ENCODE results near the gene OCSTAMP. TPM values are rescaled to one million over a fixed set of nuclear protein-coding genes. Genes with fewer than 3 reads are reported as not detected.
A peak's percentile ranks its signal among the peaks of the same experiment; 100 is the strongest.

OCSTAMP gene
- total RNA-seq, 2 donors from 2014 or later, result 0.19 TPM; not detected in 1

- H3K9me3 Mint-ChIP-seq, result no peaks in the 10 kb centered on the region
- DNase-seq (ENCODE audit: low spot score in 2 of 2) (no peak), ATAC-seq (no peak)
- H3K27ac Mint-ChIP-seq, result no peak overlapping the region
- H3K36me3 Mint-ChIP-seq, result no peaks in the 10 kb centered on the region
Observed at GRCh38 chr20:46562009-46562372, 11.5 kb upstream of the OCSTAMP start.

- no peaks in the 10 kb centered on the region for H3K9me3 Mint-ChIP-seq
- ATAC-seq (no peak), DNase-seq (ENCODE audit: low spot score in 2 of 2) (no peak)
- no peaks in the 10 kb centered on the region for H3K36me3 Mint-ChIP-seq
- H3K27ac Mint-ChIP-seq, result no peak overlapping the region
Observed at GRCh38 chr20:46559685-46560440, 9.4 kb upstream of the OCSTAMP start.

GRCh38 chr20:46559001-46559400, 8.5 kb upstream of the OCSTAMP start:
- Mint-ChIP-seq H3K36me3 (no peaks in the 10 kb centered on the region), H3K9me3 (no peaks in the 10 kb centered on the region), H3K27ac (no peak overlapping the region)
- ATAC-seq (no peak), DNase-seq (ENCODE audit: low spot score in 2 of 2) (peak in 1 of 2 donors; percentile 21)

- H3K36me3 Mint-ChIP-seq, result no peaks in the 10 kb centered on the region
- no peaks in the 10 kb centered on the region for H3K9me3 Mint-ChIP-seq
- peak overlapping the region; percentile 33 to 52 for H3K27ac Mint-ChIP-seq
- peak; percentile 95 to 97 for ATAC-seq
- DNase-seq (ENCODE audit: low spot score in 2 of 2), result peak; percentile 29 to 61
Observed at GRCh38 chr20:46558511-46558959, 8.1 kb upstream of the OCSTAMP start.

- Mint-ChIP-seq H3K27ac (no peak overlapping the region), H3K9me3 (no peaks in the 10 kb centered on the region), H3K36me3 (no peaks in the 10 kb centered on the region)
- ATAC-seq, result no peak
- DNase-seq (ENCODE audit: low spot score in 2 of 2), result peak in 1 of 2 donors; percentile 33
Observed at GRCh38 chr20:46557231-46557956, 6.9 kb upstream of the OCSTAMP start.

GRCh38 chr20:46555370-46555956, 5.0 kb upstream of the OCSTAMP start:
- DNase-seq (ENCODE audit: low spot score in 2 of 2), result peak in 1 of 2 donors; percentile 14
- Mint-ChIP-seq H3K9me3 (no peaks in the 10 kb centered on the region), H3K36me3 (no peaks in the 10 kb centered on the region), H3K27ac (no peak overlapping the region)
- ATAC-seq, result no peak

GRCh38 chr20:46554828-46555227, 4.4 kb upstream of the OCSTAMP start:
- H3K36me3 Mint-ChIP-seq, result no peaks in the 10 kb centered on the region
- no peaks in the 10 kb centered on the region for H3K9me3 Mint-ChIP-seq
- DNase-seq (ENCODE audit: low spot score in 2 of 2) (peak in 1 of 2 donors; percentile 4), ATAC-seq (no peak)
- no peak overlapping the region for H3K27ac Mint-ChIP-seq

GRCh38 chr20:46553926-46554325, 3.5 kb upstream of the OCSTAMP start:
- no peak for ATAC-seq
- peak in 1 of 2 donors; percentile 9 for DNase-seq (ENCODE audit: low spot score in 2 of 2)
- Mint-ChIP-seq H3K9me3 (no peaks in the 10 kb centered on the region), H3K27ac (no peak overlapping the region), H3K36me3 (no peaks in the 10 kb centered on the region)

- peak; percentile 90 to 93 for ATAC-seq
- H3K36me3 Mint-ChIP-seq, result no peaks in the 10 kb centered on the region
- peak overlapping the region in 1 of 2 donors; percentile 73 for H3K27ac Mint-ChIP-seq
- peak; percentile 40 to 55 for DNase-seq (ENCODE audit: low spot score in 2 of 2)
- H3K9me3 Mint-ChIP-seq, result no peaks in the 10 kb centered on the region
Observed at GRCh38 chr20:46552460-46553420, 2.3 kb upstream of the OCSTAMP start.

- no peaks in the 10 kb centered on the region for H3K9me3 Mint-ChIP-seq
- H3K27ac Mint-ChIP-seq, result no peak overlapping the region
- DNase-seq (ENCODE audit: low spot score in 2 of 2), result peak in 1 of 2 donors; percentile 18
Observed at GRCh38 chr20:46551522-46552381, 1.3 kb upstream of the OCSTAMP start.

GRCh38 chr20:46549188-46549972, 1.1 kb downstream of the OCSTAMP start:
- DNase-seq (ENCODE audit: low spot score in 2 of 2) (no peak), ATAC-seq (no peak)
- no peaks in the 10 kb centered on the region for H3K36me3 Mint-ChIP-seq
- H3K27ac Mint-ChIP-seq, result no peak overlapping the region
- H3K9me3 Mint-ChIP-seq, result no peaks in the 10 kb centered on the region

More at GRCh38 chr20:46551522-46552381, 1.3 kb upstream of the OCSTAMP start:
- H3K36me3 Mint-ChIP-seq, result no peaks in the 10 kb centered on the region
- ATAC-seq, result no peak

- Mint-ChIP-seq H3K9me3 (no peaks in the 10 kb centered on the region), H3K36me3 (no peaks in the 10 kb centered on the region), H3K27ac (no peak overlapping the region)
- DNase-seq (ENCODE audit: low spot score in 2 of 2) (no peak), ATAC-seq (no peak)
Observed at GRCh38 chr20:46548688-46549087, 1.8 kb downstream of the OCSTAMP start.

GRCh38 chr20:46547995-46548394, 2.5 kb downstream of the OCSTAMP start:
- no peak for ATAC-seq
- Mint-ChIP-seq H3K27ac (no peak overlapping the region), H3K9me3 (no peaks in the 10 kb centered on the region), H3K36me3 (no peaks in the 10 kb centered on the region)
- DNase-seq (ENCODE audit: low spot score in 2 of 2), result no peak

- Mint-ChIP-seq H3K27ac (no peak overlapping the region), H3K36me3 (no peaks in the 10 kb centered on the region), H3K9me3 (no peaks in the 10 kb centered on the region)
- DNase-seq (ENCODE audit: low spot score in 2 of 2), result peak in 1 of 2 donors; percentile 9
- peak in 1 of 2 donors; percentile 34 for ATAC-seq
Observed at GRCh38 chr20:46546936-46547335, 3.5 kb downstream of the OCSTAMP start.

- no peak for ATAC-seq
- Mint-ChIP-seq H3K36me3 (no peaks in the 10 kb centered on the region), H3K27ac (no peak overlapping the region), H3K9me3 (no peaks in the 10 kb centered on the region)
- DNase-seq (ENCODE audit: low spot score in 2 of 2), result no peak
Observed at GRCh38 chr20:46546298-46546697, 4.2 kb downstream of the OCSTAMP start.

Measured in activated naive CD4-positive, alpha-beta T cell treated with anti-CD3 and anti-CD28 coated beads, Interleukin-2, amount 50 U/mL, for 72 hours (primary cell).